ENCODE data around the gene PDAP1. TPM values are rescaled to one million over a fixed set of nuclear protein-coding genes. Genes with fewer than 3 reads are reported as not detected.
"Not testable (repeated sequence)": the region's sequence is repeated elsewhere in the genome, so short reads cannot be mapped to it uniquely, and the experiment has no call there.

The PDAP1 gene
- polyA plus RNA-seq, 1 of the 3 experiments (the other 2 are of a cell fraction): 389 TPM

- H3K4me3 ChIP-seq (ENCODE audit: low read depth in 2 of 2, low read length in 1 of 2): no peak overlapping the region
- H3K36me3 ChIP-seq (replicated peaks in 1 of 2; ENCODE audit: control insufficient read depth in 1 of 2, insufficient read depth in 2 of 2, low read length in 1 of 2): peaks cover 51 to 78% of the 10 kb centered on the region in 2 experiments
- peaks cover 0 to 3% of the 10 kb centered on the region in 2 experiments; a peak in 1 of 4 replicates for H3K4me1 ChIP-seq (ENCODE audit: control insufficient read depth in 1 of 2, insufficient read depth in 2 of 2, low read depth in 1 of 2, low read length in 1 of 2)
- WGBS (ENCODE audit: low lambda C conversion rate): 95% methylated on average over 22 of the region's 22 CpGs
- no peak for TF ChIP-seq EP300 (IDR thresholded peaks at IDR 0.05; ENCODE audit: borderline replicate concordance in 1 of 2, low read depth in 1 of 2, low read length in 1 of 2)
- TF ChIP-seq GABPA (IDR thresholded peaks at IDR 0.05; ENCODE audit: low read depth): no peak
- TF ChIP-seq, protein P1, sequence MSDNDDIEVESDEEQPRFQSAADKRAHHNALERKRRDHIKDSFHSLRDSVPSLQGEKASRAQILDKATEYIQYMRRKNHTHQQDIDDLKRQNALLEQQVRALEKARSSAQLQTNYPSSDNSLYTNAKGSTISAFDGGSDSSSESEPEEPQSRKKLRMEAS (IDR thresholded peaks at IDR 0.05; ENCODE audit: low read depth): no peak
- TF ChIP-seq EZH2phosphoT487 (IDR thresholded peaks at IDR 0.05; ENCODE audit: borderline replicate concordance, low read depth): no peak
- no peak for TF ChIP-seq ELF1 (IDR thresholded peaks at IDR 0.05)
- no peak for TF ChIP-seq MXI1 (IDR thresholded peaks at IDR 0.05; ENCODE audit: low read depth, low read length)
- TF ChIP-seq YY1 (IDR thresholded peaks at IDR 0.05; ENCODE audit: low read depth): no peak
- no peak for TF ChIP-seq IRF3 (IDR thresholded peaks at IDR 0.05; ENCODE audit: low read depth, low read length)
- TF ChIP-seq, protein P2, sequence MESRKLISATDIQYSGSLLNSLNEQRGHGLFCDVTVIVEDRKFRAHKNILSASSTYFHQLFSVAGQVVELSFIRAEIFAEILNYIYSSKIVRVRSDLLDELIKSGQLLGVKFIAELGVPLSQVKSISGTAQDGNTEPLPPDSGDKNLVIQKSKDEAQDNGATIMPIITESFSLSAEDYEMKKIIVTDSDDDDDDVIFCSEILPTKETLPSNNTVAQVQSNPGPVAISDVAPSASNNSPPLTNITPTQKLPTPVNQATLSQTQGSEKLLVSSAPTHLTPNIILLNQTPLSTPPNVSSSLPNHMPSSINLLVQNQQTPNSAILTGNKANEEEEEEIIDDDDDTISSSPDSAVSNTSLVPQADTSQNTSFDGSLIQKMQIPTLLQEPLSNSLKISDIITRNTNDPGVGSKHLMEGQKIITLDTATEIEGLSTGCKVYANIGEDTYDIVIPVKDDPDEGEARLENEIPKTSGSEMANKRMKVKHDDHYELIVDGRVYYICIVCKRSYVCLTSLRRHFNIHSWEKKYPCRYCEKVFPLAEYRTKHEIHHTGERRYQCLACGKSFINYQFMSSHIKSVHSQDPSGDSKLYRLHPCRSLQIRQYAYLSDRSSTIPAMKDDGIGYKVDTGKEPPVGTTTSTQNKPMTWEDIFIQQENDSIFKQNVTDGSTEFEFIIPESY (IDR thresholded peaks at IDR 0.05; ENCODE audit: borderline replicate concordance, low read depth): no peak
- DNase-seq: no peak
- no peaks in the 10 kb centered on the region for H3K27me3 ChIP-seq (ENCODE audit: insufficient read depth)
- H3F3A ChIP-seq (replicated peaks; ENCODE audit: insufficient read depth): peaks cover 21% of the 10 kb centered on the region
- no peaks in the 10 kb centered on the region for H3K9me2 ChIP-seq
- no peaks in the 10 kb centered on the region for H3K9me3 ChIP-seq
- no peak overlapping the region for H3K27ac ChIP-seq (ENCODE audit: low read depth in 2 of 2, low read length in 1 of 2)
- peaks cover 8% of the 10 kb centered on the region for H4K20me1 ChIP-seq (ENCODE audit: insufficient read depth)
- POLR2A ChIA-PET: no interaction called here
- no peaks in the 10 kb centered on the region for H3K79me2 ChIP-seq (ENCODE audit: insufficient read depth)
- CTCF ChIA-PET: interaction anchor here (0.8 to 1.7 kb wide), 3 partner anchors 11 to 22 kb away, joined by 4 to 5 read pairs (median 4); no protein-coding TSS in a partner anchor
- no peak overlapping the region for H3K9ac ChIP-seq
- H2AFZ ChIP-seq (ENCODE audit: low read depth): no peak overlapping the region
- H3K4me2 ChIP-seq: no peak overlapping the region
Measured at GRCh38 chr7:99359465-99360154, 48.8 kb downstream of the PDAP1 start.

- CTCF ChIA-PET; H2AFZ ChIP-seq (ENCODE audit: low read depth); H3K9me3 ChIP-seq; H3K27me3 ChIP-seq (ENCODE audit: insufficient read depth); H3K4me1 ChIP-seq (ENCODE audit: control insufficient read depth in 1 of 2, insufficient read depth in 2 of 2, low read depth in 1 of 2, low read length in 1 of 2); H3K4me2 ChIP-seq; H3K9me2 ChIP-seq; H3K79me2 ChIP-seq (ENCODE audit: insufficient read depth); H3K27ac ChIP-seq (ENCODE audit: low read depth in 2 of 2, low read length in 1 of 2); DNase-seq; H3K9ac ChIP-seq; H3K4me3 ChIP-seq (ENCODE audit: low read depth in 2 of 2, low read length in 1 of 2); H4K20me1 ChIP-seq (ENCODE audit: insufficient read depth): not testable (repeated sequence)
- WGBS (ENCODE audit: low lambda C conversion rate): 98% methylated on average over 15 of the region's 15 CpGs
- POLR2A ChIA-PET: interaction anchor here (0.6 kb wide), 1 partner anchor 128 kb away, joined by 5 read pairs; no protein-coding TSS in a partner anchor
- peaks cover 21% of the 10 kb centered on the region for H3F3A ChIP-seq (replicated peaks; ENCODE audit: insufficient read depth)
- H3K36me3 ChIP-seq (replicated peaks in 1 of 2; ENCODE audit: control insufficient read depth in 1 of 2, insufficient read depth in 2 of 2, low read length in 1 of 2): peaks cover 47 to 78% of the 10 kb centered on the region in 2 experiments
Measured at GRCh38 chr7:99358521-99358920, 49.9 kb downstream of the PDAP1 start.

All from SK-N-SH (cell line).